KOPT-K1 (cell line): ENCODE results near the gene ATXN1L.
A peak's percentile ranks its signal among the peaks of the same experiment; 100 is the strongest.
"Not testable (repeated sequence)": the region's sequence is repeated elsewhere in the genome, so short reads cannot be mapped to it uniquely, and the experiment has no call there.

Source experiments
- H3K27ac ChIP-seq: fragments of 200-600 bp; sonication (generic); 2 replicates; pipeline ENCODE4 v1.5.1; 2016; ENCODE audit warnings: antibody characterized with exemption, mild to moderate bottlenecking, low read depth, low read length; ENCODE audit not compliant: poor library complexity, severe bottlenecking
- H3K36me3 ChIP-seq: fragments of 200-600 bp; sonication (generic); 2 replicates; pipeline ENCODE4 v1.5.1; 2017; ENCODE audit warnings: antibody characterized with exemption, mild to moderate bottlenecking, low read length, moderate library complexity; ENCODE audit not compliant: insufficient read depth
- H3K9me3 ChIP-seq: fragments of 200-600 bp; sonication (generic); 2 replicates; pipeline ENCODE4 v1.5.1; 2017; ENCODE audit warnings: antibody characterized with exemption, low read length, mild to moderate bottlenecking; ENCODE audit not compliant: insufficient read depth, poor library complexity, severe bottlenecking

Gene ATXN1L

GRCh38 chr16:71840052-71840451 lies 5.7 kb upstream of the ATXN1L start:
- no peaks in the 10 kb centered on the region for H3K9me3 ChIP-seq
- no peaks in the 10 kb centered on the region for H3K36me3 ChIP-seq
- no peak overlapping the region for H3K27ac ChIP-seq

GRCh38 chr16:71843572-71843971 lies 2.2 kb upstream of the ATXN1L start:
- no peaks in the 10 kb centered on the region for H3K9me3 ChIP-seq
- H3K27ac ChIP-seq = no peak overlapping the region
- H3K36me3 ChIP-seq = peaks cover 11% of the 10 kb centered on the region

- Histone ChIP-seq H3K9me3 (no peaks in the 10 kb centered on the region), H3K36me3 (peaks cover 39% of the 10 kb centered on the region), H3K27ac (peak overlapping the region; percentile 79)
Observed at GRCh38 chr16:71846431-71846830, 655 bp downstream of the ATXN1L start.

- Histone ChIP-seq H3K27ac (peak overlapping the region; percentile 79), H3K9me3 (no peaks in the 10 kb centered on the region), H3K36me3 (peaks cover 43% of the 10 kb centered on the region)
Observed at GRCh38 chr16:71847096-71847495, 1.3 kb downstream of the ATXN1L start.

GRCh38 chr16:71848622-71849021 lies 2.8 kb downstream of the ATXN1L start:
- Histone ChIP-seq H3K36me3 (peaks cover 54% of the 10 kb centered on the region), H3K27ac (no peak overlapping the region), H3K9me3 (no peaks in the 10 kb centered on the region)

GRCh38 chr16:71851746-71852145 lies 6.0 kb downstream of the ATXN1L start:
- no peaks in the 10 kb centered on the region for H3K9me3 ChIP-seq
- peak overlapping the region; percentile 98 for H3K27ac ChIP-seq
- H3K36me3 ChIP-seq = peaks cover 86% of the 10 kb centered on the region

GRCh38 chr16:71852158-71852557 lies 6.4 kb downstream of the ATXN1L start:
- Histone ChIP-seq H3K36me3 (peaks cover 90% of the 10 kb centered on the region), H3K9me3 (no peaks in the 10 kb centered on the region), H3K27ac (peak overlapping the region; percentile 98)

GRCh38 chr16:71852561-71852960 lies 6.8 kb downstream of the ATXN1L start:
- Histone ChIP-seq H3K27ac (peak overlapping the region; percentile 98), H3K36me3 (peaks cover 93% of the 10 kb centered on the region), H3K9me3 (no peaks in the 10 kb centered on the region)

- Histone ChIP-seq H3K27ac (peak overlapping the region; percentile 98), H3K9me3 (no peaks in the 10 kb centered on the region), H3K36me3 (peaks cover 92% of the 10 kb centered on the region)
Observed at GRCh38 chr16:71853413-71853812, 7.6 kb downstream of the ATXN1L start.

GRCh38 chr16:71854369-71854948 lies 8.7 kb downstream of the ATXN1L start:
- H3K36me3 ChIP-seq = peaks cover 92% of the 10 kb centered on the region
- H3K9me3 ChIP-seq = no peaks in the 10 kb centered on the region
- peak overlapping the region; percentile 98 for H3K27ac ChIP-seq

GRCh38 chr16:71855937-71856662 lies 10.3 kb downstream of the ATXN1L start:
- Histone ChIP-seq H3K27ac (peak overlapping the region; percentile 98), H3K36me3 (peaks cover 88% of the 10 kb centered on the region)

GRCh38 chr16:71859762-71860521 lies 14.2 kb downstream of the ATXN1L start:
- Histone ChIP-seq H3K27ac (no peak overlapping the region), H3K36me3 (peaks cover 76% of the 10 kb centered on the region), H3K9me3 (no peaks in the 10 kb centered on the region)

More at GRCh38 chr16:71855937-71856662, 10.3 kb downstream of the ATXN1L start:
- no peaks in the 10 kb centered on the region for H3K9me3 ChIP-seq

- Histone ChIP-seq H3K36me3 (peaks cover 42% of the 10 kb centered on the region), H3K27ac (no peak overlapping the region), H3K9me3 (no peaks in the 10 kb centered on the region)
Observed at GRCh38 chr16:71863995-71864394, 18.2 kb downstream of the ATXN1L start.

GRCh38 chr16:71865173-71865863 lies 19.5 kb downstream of the ATXN1L start:
- H3K27ac ChIP-seq = no peak overlapping the region
- no peaks in the 10 kb centered on the region for H3K9me3 ChIP-seq
- peaks cover 28% of the 10 kb centered on the region for H3K36me3 ChIP-seq

- H3K36me3 ChIP-seq = peaks cover 15% of the 10 kb centered on the region; the same call in 1 of the 2 replicates
- H3K9me3 ChIP-seq, H3K27ac ChIP-seq: not testable (repeated sequence)
Observed at GRCh38 chr16:71867175-71867574, 21.4 kb downstream of the ATXN1L start.
